Measurements from ENCODE around the gene ASCL5.

Gene ASCL5

GRCh38 chr1:201136355-201137023, 9.5 kb upstream of the ASCL5 start:
- DNase-seq: no peak
- TF ChIP-seq POLR2A (IDR thresholded peaks at IDR 0.05; ENCODE audit: low read length): no peak
- TF ChIP-seq GATA1 (IDR thresholded peaks at IDR 0.05; ENCODE audit: low read depth, low read length): no peak

GRCh38 chr1:201134405-201134804, 7.4 kb upstream of the ASCL5 start:
- no peak for DNase-seq
- TF ChIP-seq POLR2A (IDR thresholded peaks at IDR 0.05; ENCODE audit: low read length): no peak
- TF ChIP-seq GATA1 (IDR thresholded peaks at IDR 0.05; ENCODE audit: low read depth, low read length): no peak

DNA sequence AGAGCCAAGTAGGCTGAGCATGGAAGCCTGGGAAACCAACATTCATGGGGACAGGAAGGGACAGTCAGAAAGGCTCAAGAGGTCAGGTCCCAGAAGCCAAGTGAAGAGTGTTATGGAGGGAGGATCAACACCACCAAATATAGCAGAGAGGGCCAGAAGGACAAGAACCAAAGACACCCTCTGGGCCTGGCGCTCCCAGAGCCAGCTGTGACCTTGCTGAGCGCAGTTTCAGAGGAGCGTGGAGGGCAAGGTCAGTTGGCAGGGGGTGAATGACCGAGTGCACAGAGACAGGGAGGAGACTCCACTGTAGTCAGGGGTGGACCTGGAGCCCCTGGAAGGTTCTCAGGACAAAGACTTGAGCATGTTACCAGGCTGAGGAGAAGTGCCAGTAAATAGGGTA, 4.4 kb upstream of the ASCL5 start:
- DNase-seq: no peak
- TF ChIP-seq GATA1 (IDR thresholded peaks at IDR 0.05; ENCODE audit: low read depth, low read length) (no peak), POLR2A (IDR thresholded peaks at IDR 0.05; ENCODE audit: low read length) (no peak)

DNA sequence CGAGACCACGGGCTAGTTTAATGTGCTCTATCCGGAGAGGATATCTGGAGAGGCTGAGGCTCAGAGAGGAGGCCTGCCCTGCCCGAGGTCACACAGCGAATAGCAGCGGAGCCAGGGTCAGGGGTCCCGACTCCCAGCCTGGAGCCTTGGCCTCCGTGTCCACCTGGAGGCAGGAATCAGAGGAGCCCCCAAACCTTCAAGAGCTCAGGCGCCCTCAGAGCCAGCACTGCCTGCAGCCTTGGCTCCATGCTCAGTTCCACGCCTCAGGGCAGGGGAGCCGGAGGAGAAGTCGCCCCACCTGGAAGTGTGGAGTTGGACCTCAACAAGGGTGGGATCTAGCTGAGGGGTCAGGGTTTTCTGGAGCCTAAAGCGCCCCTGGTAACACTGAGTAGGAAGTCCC, 2.0 kb upstream of the ASCL5 start:
- DNase-seq: no peak
- TF ChIP-seq POLR2A (IDR thresholded peaks at IDR 0.05; ENCODE audit: low read length) (no peak), GATA1 (IDR thresholded peaks at IDR 0.05; ENCODE audit: low read depth, low read length) (no peak)

DNA sequence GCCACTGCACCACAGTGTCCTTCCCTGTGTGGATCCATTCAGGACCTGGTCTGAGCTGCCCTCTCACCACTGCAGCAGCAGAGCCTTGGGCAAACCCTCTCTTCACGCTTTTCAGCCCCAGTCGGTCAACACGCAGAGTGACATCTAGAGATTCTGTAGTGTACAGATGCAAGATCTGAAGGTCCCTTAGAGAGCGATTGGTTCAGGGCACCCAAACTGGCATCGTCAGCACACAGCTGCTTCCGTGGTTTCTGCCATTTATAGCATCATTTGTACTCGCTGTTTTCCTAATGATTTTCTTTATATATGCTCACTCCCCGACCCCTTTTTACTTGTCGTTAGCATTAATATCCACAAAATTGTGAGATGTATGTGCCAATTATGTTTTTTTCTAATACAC, 1.5 kb upstream of the ASCL5 start:
- TF ChIP-seq POLR2A (IDR thresholded peaks at IDR 0.05; ENCODE audit: low read length) (no peak), GATA1 (IDR thresholded peaks at IDR 0.05; ENCODE audit: low read depth, low read length) (no peak)
- no peak for DNase-seq

- no peak for DNase-seq
- TF ChIP-seq GATA1 (IDR thresholded peaks at IDR 0.05; ENCODE audit: low read depth, low read length) (no peak), POLR2A (IDR thresholded peaks at IDR 0.05; ENCODE audit: low read length) (no peak)
These were observed 921 bp upstream of the ASCL5 start for GRCh38 chr1:201127755-201128455.

- DNase-seq: no peak
- TF ChIP-seq GATA1 (IDR thresholded peaks at IDR 0.05; ENCODE audit: low read depth, low read length) (no peak), POLR2A (IDR thresholded peaks at IDR 0.05; ENCODE audit: low read length) (no peak)
These were observed 537 bp downstream of the ASCL5 start for GRCh38 chr1:201126463-201126831.

GRCh38 chr1:201125800-201126199, 1.2 kb downstream of the ASCL5 start:
- TF ChIP-seq POLR2A (IDR thresholded peaks at IDR 0.05; ENCODE audit: low read length) (no peak), GATA1 (IDR thresholded peaks at IDR 0.05; ENCODE audit: low read depth, low read length) (no peak)
- no peak for DNase-seq

GRCh38 chr1:201125019-201125418, 2.0 kb downstream of the ASCL5 start:
- no peak for TF ChIP-seq POLR2A (IDR thresholded peaks at IDR 0.05; ENCODE audit: low read length)
- no peak for TF ChIP-seq GATA1 (IDR thresholded peaks at IDR 0.05; ENCODE audit: low read depth, low read length)
- no peak for DNase-seq

DNA sequence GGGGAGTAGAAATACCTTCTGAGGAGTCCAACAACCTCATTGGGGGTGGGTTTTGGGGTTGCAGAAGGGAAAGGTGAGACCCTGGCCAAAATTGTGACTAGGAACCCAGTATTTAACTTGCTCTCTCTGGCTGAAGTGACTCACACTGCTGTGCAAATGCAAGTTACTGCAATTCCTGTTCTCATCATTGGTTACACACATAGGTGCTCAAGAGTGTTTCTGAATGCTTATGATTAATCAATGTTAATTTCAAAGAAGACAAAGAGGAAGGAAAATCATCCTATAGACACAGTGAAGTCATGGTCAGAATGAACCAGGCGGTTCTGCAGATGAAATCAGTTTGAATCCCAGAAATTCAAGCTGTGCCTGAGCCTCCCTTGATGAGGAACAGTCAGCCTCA, 3.1 kb downstream of the ASCL5 start:
- TF ChIP-seq POLR2A (IDR thresholded peaks at IDR 0.05; ENCODE audit: low read length) (no peak), GATA1 (IDR thresholded peaks at IDR 0.05; ENCODE audit: low read depth, low read length) (no peak)
- DNase-seq: no peak

DNA sequence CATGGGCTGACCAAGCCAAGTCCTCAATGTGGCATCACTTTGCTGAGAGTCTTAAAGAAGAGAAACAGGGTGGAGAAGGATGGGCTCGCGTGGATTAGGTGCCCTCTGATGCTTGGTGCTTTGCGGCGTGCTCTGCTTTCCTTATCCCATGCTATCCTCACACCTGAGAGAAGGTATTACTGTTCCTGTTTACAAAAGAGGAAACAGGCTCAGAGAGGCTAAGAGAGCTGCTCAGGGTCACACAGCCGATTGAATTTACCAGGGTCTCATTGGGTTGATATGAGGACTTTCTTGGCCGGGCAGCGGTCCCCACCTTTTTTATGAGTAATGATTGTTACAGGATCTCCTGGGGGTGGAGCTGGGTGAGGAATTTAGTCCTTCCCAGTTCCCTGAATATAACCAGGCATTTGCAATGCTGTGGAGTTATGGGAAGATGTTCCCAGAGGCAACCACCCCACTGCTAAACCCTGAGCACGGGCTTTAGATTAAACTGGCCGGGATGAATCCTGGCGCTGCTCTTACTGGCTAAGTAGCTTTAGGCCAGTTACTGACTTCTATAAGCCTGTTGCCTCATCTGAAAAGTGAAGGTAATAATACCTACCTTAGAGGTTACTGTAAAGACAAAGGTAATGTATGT, 4.5 kb downstream of the ASCL5 start:
- no peak for DNase-seq
- TF ChIP-seq GATA1 (IDR thresholded peaks at IDR 0.05; ENCODE audit: low read depth, low read length): no peak
- TF ChIP-seq POLR2A (IDR thresholded peaks at IDR 0.05; ENCODE audit: low read length): no peak

GRCh38 chr1:201119206-201120197, 7.5 kb downstream of the ASCL5 start:
- DNase-seq: peak; percentile 27 to 52
- TF ChIP-seq POLR2A (IDR thresholded peaks at IDR 0.05; ENCODE audit: low read length) (no peak), GATA1 (IDR thresholded peaks at IDR 0.05; ENCODE audit: low read depth, low read length) (no peak)

DNA sequence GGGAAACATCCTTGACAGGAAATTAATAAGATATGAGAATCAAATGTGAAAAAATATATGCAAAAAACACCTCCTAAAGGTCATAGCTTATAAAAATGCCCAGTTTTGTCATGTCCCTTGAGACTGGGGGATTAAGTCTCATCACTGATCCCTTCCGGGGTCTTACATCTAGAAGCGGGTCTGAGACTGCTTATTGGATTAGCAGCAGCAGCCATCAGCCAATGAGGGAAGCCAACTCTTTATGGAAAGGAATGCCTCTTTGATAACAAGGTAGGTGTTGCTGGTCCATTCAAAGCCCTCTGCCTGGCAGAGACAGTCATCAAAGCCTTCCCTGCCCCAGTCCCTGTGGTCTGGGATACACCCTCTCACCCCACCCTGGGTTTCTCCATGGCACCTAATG, 10.9 kb downstream of the ASCL5 start:
- DNase-seq: no peak
- TF ChIP-seq GATA1 (IDR thresholded peaks at IDR 0.05; ENCODE audit: low read depth, low read length): no peak

All from erythroblast (primary cell).